Sigmoid colon (tissue), 7 donors: ENCODE data around the gene RXFP3. TPM values are rescaled to one million over a fixed set of nuclear protein-coding genes. Genes with fewer than 3 reads are reported as not detected.
A peak's percentile ranks its signal among the peaks of the same experiment; 100 is the strongest.

Experiments used
- DNase-seq: peaks from one replicate; pipeline ENCODE4 v3.0.0-alpha.2; 2019
- H3K27ac ChIP-seq, 4 donors: fragments of 200-600 bp; sonication (generic); one replicate each; pipeline ENCODE4 v1.5.1; 2016 to 2019; ENCODE audit warnings: mild to moderate bottlenecking in 1 of 4
- H3K27me3 ChIP-seq, 3 donors: fragments of 200-600 bp; sonication (generic); one replicate each; pipeline ENCODE4 v1.5.1; 2019; ENCODE audit warnings: mild to moderate bottlenecking in 1 of 3
- H3K36me3 ChIP-seq, 4 donors: fragments of 200-600 bp; sonication (generic); one replicate each; pipeline ENCODE4 v1.5.1; 2016 to 2019
- H3K4me1 ChIP-seq, 4 donors: fragments of 200-600 bp; sonication (generic); one replicate each; pipeline ENCODE4 v1.5.1; 2017 to 2019
- H3K4me3 ChIP-seq, 4 donors: fragments of 200-600 bp; sonication (generic); one replicate each; pipeline ENCODE4 v1.5.1; 2017 to 2019; ENCODE audit warnings: mild to moderate bottlenecking in 2 of 4, moderate library complexity in 1 of 4
- H3K9me3 ChIP-seq, 4 donors: fragments of 200-600 bp in 3 of 4; sonication (generic) in 3 of 4; one replicate each; pipeline versions ENCODE4 v1.5.1 to v1.6.1; 2013 to 2019
- CTCF ChIP-seq, 4 experiments: fragments of 450-650 bp in 3 of 4; fragments of 200-600 bp in 1 of 4; IDR thresholded peaks; one replicate each; pipeline ENCODE4 v1.5.1; 2016 to 2019; ENCODE audit warnings: antibody characterized with exemption in 4 of 4, mild to moderate bottlenecking in 3 of 4, moderate library complexity in 2 of 4
- EP300 ChIP-seq, 4 donors: sonication (generic); formaldehyde crosslinking; IDR thresholded peaks; one replicate each; pipeline ENCODE4 v1.6.1; 2017; ENCODE audit warnings: antibody characterized with exemption in 4 of 4
- POLR2A ChIP-seq, 2 donors: fragments of 450-650 bp; IDR thresholded peaks; one replicate each; pipeline ENCODE4 v1.6.1; 2016; ENCODE audit warnings: antibody characterized with exemption in 2 of 2, mild to moderate bottlenecking in 2 of 2, moderate library complexity in 2 of 2
- POLR2AphosphoS5 ChIP-seq, 4 donors: sonication (generic); formaldehyde crosslinking; IDR thresholded peaks; one replicate each; pipeline ENCODE4 v1.6.1; 2017; ENCODE audit warnings: antibody characterized with exemption in 4 of 4
- WGBS, 2 donors: extraction: QIAGEN DNeasy Blood & Tissue Kit; methylation state at CpG; one replicate each; pipeline ENCODE4 v1.1.7; 2013; 5-methylcytosine and 5-hydroxymethylcytosine counted together
- intact Hi-C: fragments of 100-400 bp; cut with DNase I; formaldehyde crosslinking; loops from one replicate; pipeline ENCODE4 v1.15.1; 2023
- polyA plus RNA-seq, 3 donors: library from polyadenylated mRNA; stranded (reverse); fragments of 200-250 nt; gene quantifications; one replicate each; pipeline ENCODE4 v1.2.3, GENCODE V29; 2013
- total RNA-seq, 4 donors: library from RNA; depleted of rRNA; stranded (reverse); fragments of >200 nt; gene quantifications; one replicate each; pipeline ENCODE4 v1.1.0, GENCODE V29; 2016
- donor health status: healthy with polysubstance abuse.
- donor health status: Bipolar disorder and iron deficiency.
- donor health status: healthy.

RXFP3 gene
- total and polyA plus RNA-seq, 7 donors = not detected

DNA sequence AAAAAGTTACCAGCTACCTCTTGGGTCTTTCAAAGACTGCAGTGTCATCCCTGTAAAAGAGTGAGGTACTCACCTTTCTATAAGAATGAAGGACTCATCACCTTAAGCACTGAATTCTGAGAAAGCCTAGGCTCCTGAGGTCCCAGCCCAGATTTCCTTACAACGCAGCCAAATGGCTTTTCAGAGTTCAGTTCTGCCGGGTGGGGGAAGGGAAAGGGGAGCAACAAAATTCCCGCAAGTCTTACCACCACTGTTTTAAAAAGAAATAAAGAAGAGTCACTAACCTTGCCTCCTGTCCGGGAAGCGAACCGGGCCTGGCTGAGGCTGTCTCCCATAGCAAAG lies 44.8 kb upstream of the RXFP3 start:
- no peaks in the 10 kb centered on the region for H3K9me3 ChIP-seq
- H3K4me1 ChIP-seq = peaks cover 0 to 57% (median 41%) of the 10 kb centered on the region in 4 donors
- no peak for DNase-seq
- peak overlapping the region; percentile 52 to 80 (median 76) for H3K27ac ChIP-seq
- intact Hi-C loops = no loop called here
- H3K4me3 ChIP-seq = peak overlapping the region; percentile 34 to 57 (median 56)
- WGBS, 2 donors = 8 to 15% methylated on average over 6 of the region's 6 CpGs
- TF ChIP-seq POLR2AphosphoS5 (IDR thresholded peaks at IDR 0.05) (no peak), POLR2A (IDR thresholded peaks at IDR 0.05) (no peak), EP300 (IDR thresholded peaks at IDR 0.05) (no peak), CTCF (IDR thresholded peaks at IDR 0.05) (no peak)
- H3K27me3 ChIP-seq = no peaks in the 10 kb centered on the region
- no peaks in the 10 kb centered on the region for H3K36me3 ChIP-seq

- H3K4me1 ChIP-seq = peaks cover 0 to 57% (median 40%) of the 10 kb centered on the region in 4 donors
- H3K27me3 ChIP-seq = no peaks in the 10 kb centered on the region
- intact Hi-C loops = no loop called here
- H3K36me3 ChIP-seq = no peaks in the 10 kb centered on the region
- DNase-seq = peak; percentile 77
- peak within 1 kb of the TSS; percentile 34 to 57 (median 56) for H3K4me3 ChIP-seq
- WGBS, 2 donors = 5 to 13% methylated on average over 45 of the region's 45 CpGs
- no peaks in the 10 kb centered on the region for H3K9me3 ChIP-seq
- TF ChIP-seq EP300 (IDR thresholded peaks at IDR 0.05) (no peak), POLR2AphosphoS5 (IDR thresholded peaks at IDR 0.05) (no peak), POLR2A (IDR thresholded peaks at IDR 0.05) (no peak), CTCF (IDR thresholded peaks at IDR 0.05) (no peak)
- H3K27ac ChIP-seq = peak within 1 kb of the TSS; percentile 52 to 80 (median 76)
These were observed 44.2 kb upstream of the RXFP3 start, which contains the start of gene ADAMTS12 for GRCh38 chr5:33891788-33892619. ADAMTS12 (minus strand) TSS chr5:33891990; CDS start chr5:33891856, 134 bp downstream.

- TF ChIP-seq POLR2AphosphoS5 (IDR thresholded peaks at IDR 0.05) = peak in 2 of 4 donors; percentile 44 to 48
- no peak for TF ChIP-seq POLR2A (IDR thresholded peaks at IDR 0.05)
- intact Hi-C loops = no loop called here
- peak; percentile 73 for DNase-seq
- no peaks in the 10 kb centered on the region for H3K9me3 ChIP-seq
- H3K36me3 ChIP-seq = no peaks in the 10 kb centered on the region
- H3K27ac ChIP-seq = peak overlapping the region; percentile 52 to 80 (median 76)
- no peaks in the 10 kb centered on the region for H3K27me3 ChIP-seq
- 54 to 64% methylated on average over 5 of the region's 5 CpGs for WGBS, 2 donors
- peak overlapping the region; percentile 34 to 57 (median 56) for H3K4me3 ChIP-seq
- peaks cover 0 to 57% (median 40%) of the 10 kb centered on the region in 4 donors for H3K4me1 ChIP-seq
These were observed 43.5 kb upstream of the RXFP3 start for GRCh38 chr5:33892620-33893137.

DNA sequence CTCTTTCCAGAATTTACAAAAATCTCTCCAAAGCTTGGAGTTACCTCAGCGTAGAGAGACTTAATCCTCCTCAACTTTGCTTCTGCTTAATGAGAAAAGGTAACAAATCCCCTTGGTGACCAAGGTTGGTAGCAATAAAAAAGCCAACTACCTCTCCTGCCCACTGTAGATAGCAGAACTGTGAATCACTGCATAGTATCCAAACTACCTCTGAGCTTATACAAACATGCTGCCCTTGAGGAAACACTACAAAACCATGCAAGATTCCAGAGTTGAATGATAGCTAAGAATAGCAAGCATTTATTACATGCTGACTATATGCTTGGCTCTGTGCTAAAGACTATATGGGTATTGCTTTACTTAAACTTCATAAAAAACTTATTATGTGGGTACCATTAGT lies 41.6 kb upstream of the RXFP3 start:
- Histone ChIP-seq H3K9me3 (no peaks in the 10 kb centered on the region), H3K36me3 (no peaks in the 10 kb centered on the region), H3K4me1 (peaks cover 0 to 46% (median 30%) of the 10 kb centered on the region in 4 donors), H3K27me3 (no peaks in the 10 kb centered on the region), H3K27ac (no peak overlapping the region), H3K4me3 (no peak overlapping the region)
- TF ChIP-seq POLR2A (IDR thresholded peaks at IDR 0.05) (no peak), POLR2AphosphoS5 (IDR thresholded peaks at IDR 0.05) (no peak), CTCF (IDR thresholded peaks at IDR 0.05) (no peak), EP300 (IDR thresholded peaks at IDR 0.05) (no peak)
- DNase-seq = no peak
- intact Hi-C loops = no loop called here
- 32 to 65% methylated on average over 1 of the region's 1 CpG for WGBS, 2 donors

DNA sequence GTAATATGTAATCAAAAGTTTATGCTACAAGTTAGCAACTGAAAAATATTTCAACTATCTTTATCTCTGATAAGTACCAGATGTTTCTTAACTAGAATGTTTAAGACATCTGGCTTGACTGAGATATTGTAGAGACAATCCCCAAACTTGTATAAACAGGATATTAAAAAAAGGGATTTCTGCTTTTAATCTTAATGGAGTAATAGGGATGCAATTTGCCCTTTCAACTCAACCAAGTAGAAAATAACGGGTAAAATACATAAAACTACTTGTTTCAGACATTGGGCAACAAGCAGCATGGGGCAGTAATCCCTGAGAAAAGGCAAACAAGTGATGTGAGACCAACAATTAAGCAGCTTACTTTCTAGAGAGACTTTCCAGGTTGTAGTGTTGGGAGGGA lies 35.0 kb upstream of the RXFP3 start:
- no peak for TF ChIP-seq POLR2A (IDR thresholded peaks at IDR 0.05)
- no peak for TF ChIP-seq EP300 (IDR thresholded peaks at IDR 0.05)
- no peak for TF ChIP-seq CTCF (IDR thresholded peaks at IDR 0.05)
- no peak for TF ChIP-seq POLR2AphosphoS5 (IDR thresholded peaks at IDR 0.05)
- intact Hi-C loops = no loop called here
- H3K36me3 ChIP-seq = no peaks in the 10 kb centered on the region
- H3K4me1 ChIP-seq = no peaks in the 10 kb centered on the region
- 26 to 57% methylated on average over 1 of the region's 1 CpG for WGBS, 2 donors
- no peak for DNase-seq
- no peak overlapping the region for H3K4me3 ChIP-seq
- no peaks in the 10 kb centered on the region for H3K27me3 ChIP-seq
- peaks cover 0 to 4% (median 2%) of the 10 kb centered on the region in 4 donors for H3K9me3 ChIP-seq
- H3K27ac ChIP-seq = no peak overlapping the region
